Fibroblast of pulmonary artery (primary cell): ENCODE data around the gene EPB41L4A.
A peak's percentile ranks its signal among the peaks of the same experiment; 100 is the strongest.

Experiments used
- DNase-seq: peaks from one replicate; pipeline ENCODE4 v3.0.0-alpha.2; 2010; ENCODE audit warnings: low read depth
- H3K4me3 ChIP-seq: replicated peaks from 2 replicates; pipeline ENCODE4 v1.5.1; 2011; ENCODE audit warnings: low read depth, mild to moderate bottlenecking, control low read depth, low read length, moderate library complexity
- TF ChIP-seq, protein P1 (sequence below): IDR thresholded peaks from 2 replicates; pipeline ENCODE4 v1.5.1; 2011; ENCODE audit warnings: mild to moderate bottlenecking, control low read depth, low read length, inconsistent platforms; ENCODE audit errors: missing control alignments

The EPB41L4A gene

DNA sequence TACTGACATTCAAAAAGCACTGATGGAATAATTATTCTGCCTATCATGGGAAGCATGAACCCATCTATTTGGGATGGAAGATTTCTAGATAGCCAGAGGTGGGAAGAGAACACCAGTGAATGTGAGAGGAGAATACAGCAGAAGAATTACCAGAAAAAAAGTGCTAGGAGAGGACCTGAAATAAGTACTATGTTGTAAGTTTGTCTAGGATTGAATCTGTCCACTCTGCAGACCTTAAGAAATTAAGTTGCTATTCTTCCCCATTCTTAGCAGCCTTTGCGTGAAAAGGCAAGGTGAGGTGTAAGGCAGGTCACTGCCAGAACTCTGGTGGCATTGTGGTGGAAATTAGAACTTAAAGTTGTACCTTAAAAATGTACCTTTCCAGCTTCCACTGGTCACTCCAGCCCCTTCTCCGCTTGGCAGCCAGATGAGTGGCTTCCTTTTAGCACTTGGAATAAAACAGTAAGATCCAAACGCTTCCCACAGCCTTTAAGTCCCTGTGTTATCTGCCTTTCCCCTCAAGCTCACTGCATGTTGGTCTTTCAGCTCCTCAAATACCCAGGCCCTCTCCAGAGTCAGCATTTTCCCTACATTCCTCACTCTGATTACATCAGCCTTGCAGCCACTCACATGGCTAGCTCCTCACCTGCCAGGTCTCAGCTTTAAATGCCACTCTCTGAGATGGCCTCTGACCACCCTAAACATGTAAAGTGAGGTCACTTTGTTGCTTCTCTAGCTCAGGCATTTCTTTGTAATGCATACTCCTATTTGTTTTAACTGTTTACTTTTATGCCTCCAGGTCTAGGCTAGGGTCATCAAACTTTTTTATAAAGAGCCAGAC, 253.0 kb downstream of the EPB41L4A start:
- no peak for DNase-seq
- TF ChIP-seq, protein P1, sequence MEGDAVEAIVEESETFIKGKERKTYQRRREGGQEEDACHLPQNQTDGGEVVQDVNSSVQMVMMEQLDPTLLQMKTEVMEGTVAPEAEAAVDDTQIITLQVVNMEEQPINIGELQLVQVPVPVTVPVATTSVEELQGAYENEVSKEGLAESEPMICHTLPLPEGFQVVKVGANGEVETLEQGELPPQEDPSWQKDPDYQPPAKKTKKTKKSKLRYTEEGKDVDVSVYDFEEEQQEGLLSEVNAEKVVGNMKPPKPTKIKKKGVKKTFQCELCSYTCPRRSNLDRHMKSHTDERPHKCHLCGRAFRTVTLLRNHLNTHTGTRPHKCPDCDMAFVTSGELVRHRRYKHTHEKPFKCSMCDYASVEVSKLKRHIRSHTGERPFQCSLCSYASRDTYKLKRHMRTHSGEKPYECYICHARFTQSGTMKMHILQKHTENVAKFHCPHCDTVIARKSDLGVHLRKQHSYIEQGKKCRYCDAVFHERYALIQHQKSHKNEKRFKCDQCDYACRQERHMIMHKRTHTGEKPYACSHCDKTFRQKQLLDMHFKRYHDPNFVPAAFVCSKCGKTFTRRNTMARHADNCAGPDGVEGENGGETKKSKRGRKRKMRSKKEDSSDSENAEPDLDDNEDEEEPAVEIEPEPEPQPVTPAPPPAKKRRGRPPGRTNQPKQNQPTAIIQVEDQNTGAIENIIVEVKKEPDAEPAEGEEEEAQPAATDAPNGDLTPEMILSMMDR, result no peak
- H3K4me3 ChIP-seq, result no peak overlapping the region

DNA sequence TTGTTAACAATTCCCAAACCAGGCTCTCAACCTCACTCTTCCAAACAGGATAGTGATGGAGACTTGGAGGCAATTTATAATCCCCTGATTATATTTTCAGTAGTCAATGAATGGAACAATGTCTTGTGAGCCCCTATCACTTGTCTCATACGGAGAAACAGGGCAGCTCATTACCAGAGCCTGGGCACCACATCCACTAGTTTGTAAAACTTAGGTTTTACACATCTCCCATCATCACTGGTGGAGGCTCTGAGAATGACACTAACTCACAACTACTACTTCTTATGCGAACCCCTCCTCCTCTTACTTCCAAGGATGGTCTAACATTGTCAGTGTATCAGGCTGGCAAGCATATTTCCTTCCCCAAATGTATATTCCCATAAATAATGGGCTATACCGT, 253.7 kb downstream of the EPB41L4A start:
- H3K4me3 ChIP-seq, result no peak overlapping the region
- no peak for DNase-seq
- TF ChIP-seq, protein P1, result no peak

DNA sequence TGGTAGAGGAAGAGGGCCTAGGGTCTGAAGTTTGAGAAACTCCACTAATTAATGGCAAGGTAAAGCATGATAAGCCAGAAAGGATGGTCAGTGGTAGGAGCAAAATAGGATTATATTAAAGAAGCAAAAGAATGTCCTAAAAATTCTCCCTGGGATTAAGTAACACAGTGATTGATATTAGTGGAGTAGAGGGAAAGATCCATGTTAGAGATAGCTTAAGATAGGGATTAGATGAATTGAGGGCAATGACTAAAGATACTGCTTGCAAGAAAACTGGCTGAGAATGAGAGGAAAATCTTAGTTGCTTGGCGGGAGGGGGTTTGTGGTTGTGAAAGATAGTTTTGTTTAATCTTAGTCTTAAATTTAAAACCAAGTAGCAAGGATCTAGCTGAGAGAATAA, 255.6 kb downstream of the EPB41L4A start:
- TF ChIP-seq, protein P1, result no peak
- DNase-seq, result no peak
- H3K4me3 ChIP-seq, result no peak overlapping the region

DNA sequence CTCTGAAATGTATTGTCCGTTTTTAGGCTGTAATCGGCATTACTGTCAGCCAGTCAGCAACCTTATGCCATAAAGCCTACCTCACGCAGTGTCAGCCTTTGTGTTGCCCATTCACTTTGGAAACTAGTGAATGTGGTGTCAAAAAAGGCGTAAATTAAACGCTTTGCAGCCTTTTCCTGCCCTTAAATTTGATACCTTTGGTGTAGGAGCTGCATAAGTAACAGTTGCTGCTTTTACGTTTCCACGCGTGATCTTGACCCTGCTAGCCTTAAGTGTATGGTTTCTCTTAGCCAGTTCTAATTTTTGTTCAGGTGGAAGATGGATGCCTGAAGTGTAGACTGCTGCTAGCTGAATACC, 257.7 kb downstream of the EPB41L4A start:
- DNase-seq, result no peak
- TF ChIP-seq, protein P1, result no peak
- H3K4me3 ChIP-seq, result peak overlapping the region; percentile 61

GRCh38 chr5:112160652-112161391, 258.3 kb downstream of the EPB41L4A start:
- TF ChIP-seq, protein P1, result peak; percentile 99
- peak; percentile 93 for DNase-seq
- H3K4me3 ChIP-seq, result peak overlapping the region; percentile 61

DNA sequence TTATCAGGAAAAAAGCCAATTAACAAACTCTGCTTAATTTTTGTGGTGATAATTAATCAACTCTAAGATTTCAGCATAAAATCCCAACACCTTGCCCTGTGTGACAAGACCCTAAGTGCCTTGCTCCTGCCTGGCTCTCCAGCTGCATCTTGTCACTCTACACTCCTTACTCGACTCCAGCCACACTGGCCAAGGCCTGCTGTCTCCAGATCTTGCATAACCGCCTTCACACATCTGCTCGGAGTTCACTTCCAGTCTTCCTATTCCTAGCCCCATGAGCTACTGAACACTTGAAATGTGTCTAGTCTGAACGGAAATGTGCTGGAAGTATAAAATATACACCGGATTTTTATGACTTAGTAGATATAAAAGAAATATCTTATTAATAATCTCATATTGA, 259.6 kb downstream of the EPB41L4A start:
- H3K4me3 ChIP-seq, result no peak overlapping the region
- peak; percentile 68 for DNase-seq
- TF ChIP-seq, protein P1, result no peak

DNA sequence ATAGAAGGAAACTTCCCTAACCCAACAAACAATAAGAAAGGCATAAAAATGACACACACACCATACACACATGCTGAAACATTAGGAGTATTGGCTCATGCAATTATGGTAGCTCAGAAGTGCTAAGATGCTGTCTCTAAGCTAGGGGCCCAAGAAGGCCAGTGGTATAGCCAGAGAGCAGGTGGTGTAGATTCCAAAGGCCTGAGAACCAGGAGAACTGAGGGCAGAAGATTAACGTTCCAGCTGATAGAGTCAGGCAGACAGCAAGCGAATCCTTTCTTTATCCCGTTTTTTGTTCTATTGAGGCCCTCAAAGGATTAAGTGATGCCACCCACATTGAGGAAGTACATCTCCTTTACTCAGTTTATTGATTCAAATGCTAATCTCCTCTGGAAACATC, 262.9 kb downstream of the EPB41L4A start:
- TF ChIP-seq, protein P1, result no peak
- H3K4me3 ChIP-seq, result no peak overlapping the region
- DNase-seq, result no peak
